HEK293T (cell line): ENCODE measurements around the gene CARD19.

Experiments used
- CTCF ChIA-PET: fragments of 350-600 bp; formaldehyde crosslinking; extraction: SDS; loops from one replicate; lab custom pipeline; 2021; ENCODE audit warnings: antibody characterized with exemption, inconsistent platforms; lab: Yijun Ruan, JAX
- POLR2A ChIA-PET: fragments of 350-600 bp; formaldehyde crosslinking; extraction: SDS; loops from one replicate; lab custom pipeline; 2020; ENCODE audit warnings: antibody characterized with exemption, inconsistent platforms; lab: Yijun Ruan, JAX
- DNase-seq: peaks from one replicate; pipeline ENCODE4 v3.0.0; 2012; ENCODE audit warnings: mixed read lengths; ENCODE audit errors: extremely low spot score
- ARNT ChIP-seq: fragments of 450-650 bp; IDR thresholded peaks from 2 replicates; pipeline ENCODE4 v1.6.1; 2017; ENCODE audit warnings: mild to moderate bottlenecking
- BHLHE40 ChIP-seq: fragments of 450-650 bp; IDR thresholded peaks from 2 replicates; pipeline ENCODE4 v1.6.1; 2016; ENCODE audit warnings: mild to moderate bottlenecking, moderate library complexity, borderline replicate concordance
- CTBP1 ChIP-seq: fragments of 450-650 bp; IDR thresholded peaks from 2 replicates; pipeline ENCODE4 v1.6.1; 2016; ENCODE audit warnings: borderline replicate concordance
- ELF4 ChIP-seq: fragments of 450-650 bp; IDR thresholded peaks from 2 replicates; pipeline ENCODE4 v1.6.1; 2017; ENCODE audit warnings: antibody characterized with exemption
- FOXA1 ChIP-seq: fragments of 450-650 bp; IDR thresholded peaks from 2 replicates; pipeline ENCODE4 v1.6.1; 2016; ENCODE audit warnings: mild to moderate bottlenecking
- FOXK2 ChIP-seq: fragments of 450-650 bp; IDR thresholded peaks from 2 replicates; pipeline ENCODE4 v1.6.1; 2016; ENCODE audit warnings: mild to moderate bottlenecking
- FOXM1 ChIP-seq: fragments of 450-650 bp; IDR thresholded peaks from 2 replicates; pipeline ENCODE4 v1.6.1; 2017; ENCODE audit warnings: mild to moderate bottlenecking, borderline replicate concordance
- HDGF ChIP-seq: fragments of 450-650 bp; IDR thresholded peaks from 2 replicates; pipeline ENCODE4 v1.6.1; 2017; ENCODE audit warnings: antibody characterized with exemption, borderline replicate concordance
- L3MBTL2 ChIP-seq: fragments of 450-650 bp; conservative IDR thresholded peaks from 2 replicates; pipeline ENCODE4 v1.6.1; 2016; ENCODE audit warnings: mild to moderate bottlenecking
- LEF1 ChIP-seq: fragments of 450-650 bp; IDR thresholded peaks from 2 replicates; pipeline ENCODE4 v1.6.1; 2017; ENCODE audit warnings: mild to moderate bottlenecking, borderline replicate concordance
- NFRKB ChIP-seq: fragments of 450-650 bp; IDR thresholded peaks from 2 replicates; pipeline ENCODE4 v1.6.1; 2016; ENCODE audit warnings: mild to moderate bottlenecking, moderate library complexity
- SP1 ChIP-seq: fragments of 450-650 bp; IDR thresholded peaks from 2 replicates; pipeline ENCODE4 v1.6.1; 2017
- SUZ12 ChIP-seq: fragments of 450-650 bp; IDR thresholded peaks from 2 replicates; pipeline ENCODE4 v1.6.1; 2016; ENCODE audit warnings: mild to moderate bottlenecking
- TARDBP ChIP-seq: fragments of 450-650 bp; IDR thresholded peaks from 2 replicates; pipeline ENCODE4 v1.6.1; 2016
- ZNF384 ChIP-seq: fragments of 450-650 bp; IDR thresholded peaks from 2 replicates; pipeline ENCODE4 v1.6.1; 2016
- TF ChIP-seq, protein P1 (sequence below): fragments of 450-650 bp; IDR thresholded peaks from 2 replicates; pipeline ENCODE4 v1.6.1; 2016

Gene CARD19

DNA sequence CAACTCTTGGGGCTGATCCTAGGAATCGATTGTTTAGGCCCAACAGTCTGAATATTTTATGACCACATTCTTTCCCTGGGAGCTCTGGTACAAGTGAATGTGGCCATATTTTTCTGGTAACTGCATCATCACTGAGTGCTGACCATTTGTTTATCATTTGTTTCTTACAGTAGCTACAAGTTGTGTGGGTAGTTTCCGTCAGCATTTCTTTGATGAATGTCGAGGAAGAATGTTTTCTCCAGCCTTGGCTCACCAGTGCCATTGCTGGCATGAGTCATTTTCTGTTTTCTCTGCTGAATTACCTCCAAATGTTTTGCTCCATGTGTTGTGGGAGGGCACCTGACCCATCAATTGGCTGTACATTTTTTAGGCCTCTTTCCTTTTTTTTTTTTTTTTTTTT is 14.1 kb upstream of the CARD19 start:
- ChIA-PET CTCF (no interaction called here), POLR2A (interaction anchor here (1.2 kb wide), 1 partner anchor 14 kb away, joined by 4 read pairs; no protein-coding TSS in a partner anchor)
- TF ChIP-seq ZNF384: no peak
- TF ChIP-seq TARDBP: no peak
- no peak for TF ChIP-seq FOXA1
- no peak for TF ChIP-seq ARNT
- no peak for TF ChIP-seq LEF1
- no peak for TF ChIP-seq CTBP1
- TF ChIP-seq HDGF: no peak
- TF ChIP-seq NFRKB: no peak
- no peak for TF ChIP-seq BHLHE40
- TF ChIP-seq ELF4: no peak
- no peak for TF ChIP-seq SUZ12
- TF ChIP-seq, protein P1, sequence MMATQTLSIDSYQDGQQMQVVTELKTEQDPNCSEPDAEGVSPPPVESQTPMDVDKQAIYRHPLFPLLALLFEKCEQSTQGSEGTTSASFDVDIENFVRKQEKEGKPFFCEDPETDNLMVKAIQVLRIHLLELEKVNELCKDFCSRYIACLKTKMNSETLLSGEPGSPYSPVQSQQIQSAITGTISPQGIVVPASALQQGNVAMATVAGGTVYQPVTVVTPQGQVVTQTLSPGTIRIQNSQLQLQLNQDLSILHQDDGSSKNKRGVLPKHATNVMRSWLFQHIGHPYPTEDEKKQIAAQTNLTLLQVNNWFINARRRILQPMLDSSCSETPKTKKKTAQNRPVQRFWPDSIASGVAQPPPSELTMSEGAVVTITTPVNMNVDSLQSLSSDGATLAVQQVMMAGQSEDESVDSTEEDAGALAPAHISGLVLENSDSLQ: no peak
- TF ChIP-seq FOXM1: no peak
- no peak for TF ChIP-seq FOXK2
- TF ChIP-seq SP1: no peak
- no peak for DNase-seq

DNA sequence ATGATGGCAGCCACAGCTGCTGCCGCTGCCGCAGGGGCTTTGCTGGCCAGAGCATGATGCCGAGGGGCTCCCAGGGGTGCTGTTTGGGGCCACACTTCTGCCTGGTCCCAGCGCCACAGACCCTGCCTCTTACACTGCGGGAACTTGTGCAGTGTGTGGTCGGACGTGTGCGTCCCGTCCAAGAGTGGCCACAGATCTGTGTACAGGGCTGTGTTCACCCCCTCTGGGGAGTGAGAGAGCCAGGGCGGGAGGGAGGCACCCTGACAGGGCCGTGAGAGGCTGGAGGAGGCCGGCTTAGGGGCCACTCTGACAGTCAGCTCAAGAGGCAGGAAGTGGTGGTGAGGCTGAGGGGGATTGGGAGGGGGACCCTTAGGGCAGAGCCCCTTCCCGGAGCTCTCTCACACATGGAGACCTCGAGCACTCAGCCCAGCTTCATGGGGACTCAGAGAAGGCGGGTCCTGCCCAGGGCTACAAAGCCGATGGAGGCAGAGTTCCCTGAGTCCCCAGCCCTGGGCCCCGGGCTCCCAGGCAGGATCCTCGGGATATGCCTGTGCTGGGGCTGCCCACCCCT is 13.1 kb upstream of the CARD19 start:
- no peak for TF ChIP-seq SUZ12
- no peak for TF ChIP-seq BHLHE40
- TF ChIP-seq L3MBTL2: no peak
- TF ChIP-seq ARNT: no peak
- TF ChIP-seq ELF4: no peak
- TF ChIP-seq TARDBP: no peak
- TF ChIP-seq FOXK2: no peak
- TF ChIP-seq, protein P1: no peak
- TF ChIP-seq FOXM1: no peak
- ChIA-PET CTCF (no interaction called here), POLR2A (no interaction called here)
- no peak for DNase-seq

DNA sequence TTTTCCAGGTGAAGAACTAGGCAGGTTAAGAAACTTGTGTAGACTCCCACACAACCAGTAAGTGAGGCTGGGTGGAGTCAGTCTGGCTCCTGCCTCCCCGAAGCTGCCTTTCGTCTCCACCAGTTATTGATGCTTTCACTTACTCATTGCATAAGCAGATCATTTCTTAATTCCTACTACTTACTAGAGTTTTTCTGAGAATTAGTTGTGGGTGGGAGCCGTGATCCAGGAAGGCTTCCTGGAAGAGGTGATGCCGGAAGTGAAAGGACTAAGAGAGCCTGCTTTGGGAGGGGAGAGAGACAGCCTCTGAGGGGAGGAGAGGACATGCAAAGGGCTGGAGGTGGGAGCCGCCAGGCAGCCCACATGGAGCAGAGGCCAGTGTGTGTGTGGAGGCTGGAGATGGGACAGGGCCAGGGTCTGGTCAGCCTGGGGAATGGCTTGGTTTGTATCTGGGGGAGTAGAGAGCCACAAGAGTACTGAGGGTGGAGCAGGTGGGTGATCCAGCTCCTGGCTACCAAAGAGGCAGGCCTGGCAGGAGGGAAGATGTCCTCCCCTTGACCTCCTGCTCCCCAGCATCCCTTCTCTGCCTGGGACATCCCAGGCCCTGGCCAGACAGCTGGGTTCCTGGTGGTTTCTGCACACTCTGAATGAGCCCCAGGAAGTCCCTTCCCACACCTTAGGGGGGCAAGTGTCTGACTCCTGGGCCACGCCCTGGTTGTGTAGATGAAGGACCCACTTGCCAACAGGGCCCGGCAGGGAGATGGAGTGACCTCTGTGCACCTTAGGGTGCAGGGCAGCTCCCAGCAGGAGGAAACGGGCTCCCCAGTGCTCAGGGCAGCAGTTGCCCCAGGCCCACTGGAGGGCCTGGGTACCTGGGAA is 12.2 kb upstream of the CARD19 start:
- TF ChIP-seq BHLHE40: no peak
- TF ChIP-seq, protein P1: no peak
- DNase-seq: no peak
- CTCF ChIA-PET: no interaction called here
- POLR2A ChIA-PET: no interaction called here

DNA sequence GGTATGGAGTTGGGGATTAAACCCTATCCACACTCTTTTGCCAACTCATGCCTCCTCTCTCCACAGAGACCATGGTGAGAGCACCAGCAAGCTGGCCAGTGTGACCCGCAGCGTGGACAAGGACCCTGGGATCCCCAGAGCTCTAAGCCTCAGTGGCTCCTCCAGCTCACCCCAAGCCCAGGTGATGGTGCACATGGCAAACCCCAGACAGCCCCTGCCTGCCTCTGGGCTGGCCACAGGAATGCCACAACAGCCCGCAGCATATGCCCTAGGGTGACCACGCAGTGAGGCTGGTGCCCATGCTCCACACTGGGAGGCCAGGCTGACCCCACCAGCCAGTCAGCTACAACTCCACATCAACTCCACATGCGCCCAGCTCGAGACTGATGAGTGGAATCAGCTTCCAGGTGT is 11.5 kb upstream of the CARD19 start:
- DNase-seq: no peak
- TF ChIP-seq SP1 (no peak), SUZ12 (no peak), L3MBTL2 (no peak), LEF1 (no peak)
- TF ChIP-seq, protein P1: no peak
- ChIA-PET POLR2A (no interaction called here), CTCF (no interaction called here)

DNA sequence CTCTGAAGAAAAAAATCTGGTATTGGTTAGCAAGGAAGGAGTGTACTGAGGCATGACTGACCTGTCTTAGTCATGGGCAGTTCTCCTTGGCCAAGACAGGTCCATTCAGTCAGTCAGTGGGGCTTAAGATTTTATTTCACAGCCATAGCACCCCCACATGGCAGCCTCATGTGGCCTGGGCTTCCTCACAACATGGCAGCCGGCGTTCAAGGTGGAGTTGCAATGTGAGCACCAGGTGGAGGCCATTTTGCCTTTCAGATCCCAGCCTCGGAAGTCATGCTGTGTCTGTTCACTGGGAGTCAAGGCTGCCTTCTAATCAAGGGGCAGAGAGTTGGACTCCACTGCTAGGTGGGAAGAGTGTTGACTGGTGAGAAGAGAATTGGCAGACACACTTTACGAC is 10.3 kb upstream of the CARD19 start:
- CTCF ChIA-PET: no interaction called here
- DNase-seq: no peak
- POLR2A ChIA-PET: no interaction called here
- TF ChIP-seq TARDBP: no peak
- TF ChIP-seq, protein P1: no peak
- TF ChIP-seq FOXK2: no peak
- TF ChIP-seq ZNF384: no peak
- TF ChIP-seq NFRKB: no peak
- no peak for TF ChIP-seq FOXA1
